GM19395 (cell line): ENCODE results near the gene KRTAP12-4.
"Not testable (repeated sequence)": the region's sequence is repeated elsewhere in the genome, so short reads cannot be mapped to it uniquely, and the experiment has no call there.

Source experiments
- ATAC-seq: cut with Tn5 transposase; IDR thresholded peaks from one replicate; pipeline ENCODE4 v1.9.1; 2021; ENCODE audit warnings: mild to moderate bottlenecking, moderate library complexity; ENCODE audit not compliant: unreplicated experiment

The KRTAP12-4 gene

DNA sequence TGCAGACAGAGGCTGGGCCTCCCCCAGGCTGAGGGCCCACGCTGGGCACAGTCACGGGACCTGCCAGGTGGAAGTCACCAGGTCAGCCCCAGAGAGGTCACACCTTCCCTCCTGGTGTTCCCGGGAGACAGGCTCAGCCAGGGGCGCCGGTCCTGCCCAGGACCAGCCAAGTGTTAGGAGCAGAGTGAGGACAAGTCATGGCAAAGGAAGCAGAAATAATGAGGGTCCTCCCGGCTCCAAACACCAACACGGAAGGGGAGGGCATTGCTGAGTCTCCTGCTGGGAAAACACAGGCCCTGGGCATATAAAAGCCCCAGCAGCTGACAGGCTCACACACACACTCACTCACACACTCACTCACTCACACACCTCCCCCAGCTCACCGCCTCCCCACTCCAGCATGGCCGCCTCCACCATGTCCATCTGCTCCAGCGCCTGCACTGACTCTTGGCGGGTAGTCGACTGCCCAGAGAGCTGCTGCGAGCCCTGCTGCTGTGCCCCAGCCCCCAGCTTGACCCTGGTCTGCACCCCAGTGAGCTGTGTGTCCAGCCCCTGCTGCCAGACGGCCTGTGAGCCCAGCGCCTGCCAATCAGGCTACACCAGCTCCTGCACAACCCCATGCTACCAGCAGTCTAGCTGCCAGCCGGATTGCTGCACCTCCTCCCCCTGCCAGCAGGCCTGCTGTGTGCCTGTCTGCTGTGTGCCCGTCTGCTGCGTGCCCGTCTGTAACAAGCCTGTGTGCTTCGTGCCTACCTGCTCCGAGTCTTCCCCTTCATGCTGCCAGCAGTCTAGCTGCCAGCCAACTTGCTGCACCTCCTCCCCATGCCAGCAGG, 17.2 kb downstream of the KRTAP12-4 start, which contains the start of gene KRTAP10-10:
Gene KRTAP10-10 (plus strand): TSS at position 339 of the 833 bp plus-strand sequence. CDS start 62 bp downstream, at position 401.
- ATAC-seq, result no peak

DNA sequence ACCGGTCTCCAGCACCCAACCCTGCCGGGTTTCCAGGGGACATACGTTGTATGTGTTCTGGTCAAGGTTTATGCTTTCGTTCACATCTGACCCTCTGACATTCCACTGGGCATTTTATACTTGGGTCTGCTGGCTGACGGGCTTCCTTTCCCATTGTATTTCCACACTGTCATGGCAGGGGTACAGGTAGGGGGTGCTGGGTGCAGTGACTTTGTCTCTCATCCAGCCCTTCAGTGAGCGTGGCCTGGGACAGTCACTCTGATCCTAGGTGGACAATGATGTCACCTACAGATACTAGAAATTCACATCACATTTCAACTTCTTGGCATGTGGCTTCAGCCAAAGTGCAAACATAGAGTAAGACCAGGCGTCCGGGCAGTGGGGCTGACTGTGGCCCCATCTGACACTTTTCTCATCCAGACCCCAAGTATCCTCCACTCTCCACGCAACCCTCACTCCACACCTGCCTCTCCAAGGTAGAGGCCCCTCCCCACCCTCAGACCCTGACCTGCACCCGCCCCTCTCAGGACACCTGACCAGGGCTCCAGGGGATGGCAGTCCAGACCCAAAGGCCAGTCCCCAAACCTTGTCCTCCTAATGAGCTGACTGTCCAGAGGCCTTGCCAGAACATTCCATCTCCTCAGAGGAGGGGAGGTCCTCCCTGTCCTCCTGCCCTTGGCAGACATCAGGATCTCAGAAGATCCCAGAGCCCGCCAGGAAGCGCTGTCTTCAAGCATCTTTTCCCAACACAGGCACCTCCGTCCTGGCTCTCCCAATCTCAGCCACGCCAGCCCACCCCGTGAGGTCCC, 18.0 kb downstream of the KRTAP12-4 start:
- ATAC-seq, result no peak

DNA sequence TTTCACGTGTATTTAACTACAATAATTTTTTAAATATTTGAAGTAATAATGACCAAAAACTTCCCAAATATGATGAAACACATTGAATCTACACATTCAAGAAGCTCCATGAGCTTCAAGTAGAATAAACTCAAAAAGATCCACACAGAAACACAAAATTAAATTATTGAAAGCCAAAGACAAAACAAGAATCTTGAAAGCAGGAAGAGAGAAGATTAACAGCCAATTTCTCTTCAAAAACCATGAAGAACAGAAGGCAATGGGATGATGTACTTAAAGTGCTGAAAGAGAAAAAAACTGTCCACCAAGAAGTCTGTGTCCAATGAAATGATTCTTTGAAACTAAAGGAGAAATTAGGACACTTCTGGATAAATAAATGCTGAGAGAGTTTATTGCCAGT, 22.4 kb downstream of the KRTAP12-4 start:
- ATAC-seq, result no peak

DNA sequence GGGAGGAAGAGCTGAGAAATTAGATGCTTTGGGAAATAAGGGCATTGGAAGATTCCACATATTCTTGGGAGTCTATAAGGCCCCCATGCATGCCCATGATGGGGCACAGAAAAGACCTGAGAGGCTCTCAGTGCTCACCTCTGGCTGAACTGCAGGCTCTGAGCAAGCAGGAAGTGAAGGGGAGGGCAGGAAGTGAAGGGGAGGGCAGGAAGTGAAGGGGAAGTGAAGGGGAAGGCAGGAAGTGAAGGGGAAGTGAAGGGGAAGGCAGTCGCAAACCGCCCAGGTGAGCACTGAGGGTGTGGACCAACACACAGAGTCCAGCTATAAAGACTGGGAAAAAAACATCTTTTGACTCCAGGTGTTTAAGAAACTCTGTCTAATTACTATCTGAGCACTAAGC, 24.0 kb downstream of the KRTAP12-4 start:
- no peak for ATAC-seq

DNA sequence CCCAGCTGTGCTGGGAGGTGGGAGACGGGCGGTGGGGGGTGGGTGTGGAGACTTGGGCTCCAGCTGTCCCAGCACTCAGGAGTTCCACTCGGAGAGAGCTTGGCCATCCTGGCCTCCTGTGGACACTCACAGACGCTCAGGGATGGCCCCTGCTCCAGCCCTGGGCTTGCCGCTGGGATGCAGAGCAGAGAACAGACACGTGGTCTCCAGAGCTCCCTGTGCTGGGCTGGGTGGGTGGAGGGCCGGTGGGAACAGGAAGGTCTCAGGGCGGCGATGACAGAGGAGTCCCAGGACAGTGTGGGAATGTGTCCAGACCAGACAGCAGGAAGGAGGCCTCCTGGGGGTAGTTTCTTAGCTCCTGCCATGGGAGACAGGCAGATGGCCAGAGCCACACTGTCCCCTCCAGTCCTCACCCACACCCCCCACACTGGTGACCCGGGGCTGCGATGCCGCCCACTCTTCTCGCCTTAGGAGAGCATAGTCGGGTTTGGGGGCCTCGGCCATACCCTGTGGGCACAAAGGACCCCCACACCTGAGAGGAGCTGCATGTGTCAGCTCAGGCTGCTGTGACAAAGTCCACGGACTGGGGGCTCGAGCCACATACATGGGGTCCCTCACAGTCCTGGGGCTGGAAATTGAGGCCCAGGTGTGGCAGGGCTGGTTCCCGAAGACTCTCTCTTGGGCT, 25.6 kb downstream of the KRTAP12-4 start:
- no peak for ATAC-seq

DNA sequence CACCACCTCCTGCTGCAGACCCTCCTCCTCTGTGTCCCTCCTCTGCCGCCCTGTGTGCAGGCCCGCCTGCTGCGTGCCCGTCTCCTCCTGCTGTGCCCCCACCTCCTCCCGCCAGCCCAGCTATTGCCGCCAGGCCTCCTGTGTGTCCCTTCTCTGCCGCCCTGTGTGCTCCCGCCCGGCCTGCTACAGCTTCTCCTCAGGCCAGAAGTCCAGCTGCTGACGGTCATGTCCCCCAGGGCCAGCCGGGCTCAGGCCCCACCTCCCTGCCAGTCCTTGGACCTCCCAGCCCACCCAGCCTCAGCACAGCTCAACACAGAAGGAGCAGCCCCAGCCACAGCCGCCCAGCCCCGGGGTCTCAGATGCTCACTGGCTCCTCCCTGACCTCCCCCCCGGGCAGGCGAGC, 26.6 kb downstream of the KRTAP12-4 start:
- not testable (repeated sequence) for ATAC-seq

DNA sequence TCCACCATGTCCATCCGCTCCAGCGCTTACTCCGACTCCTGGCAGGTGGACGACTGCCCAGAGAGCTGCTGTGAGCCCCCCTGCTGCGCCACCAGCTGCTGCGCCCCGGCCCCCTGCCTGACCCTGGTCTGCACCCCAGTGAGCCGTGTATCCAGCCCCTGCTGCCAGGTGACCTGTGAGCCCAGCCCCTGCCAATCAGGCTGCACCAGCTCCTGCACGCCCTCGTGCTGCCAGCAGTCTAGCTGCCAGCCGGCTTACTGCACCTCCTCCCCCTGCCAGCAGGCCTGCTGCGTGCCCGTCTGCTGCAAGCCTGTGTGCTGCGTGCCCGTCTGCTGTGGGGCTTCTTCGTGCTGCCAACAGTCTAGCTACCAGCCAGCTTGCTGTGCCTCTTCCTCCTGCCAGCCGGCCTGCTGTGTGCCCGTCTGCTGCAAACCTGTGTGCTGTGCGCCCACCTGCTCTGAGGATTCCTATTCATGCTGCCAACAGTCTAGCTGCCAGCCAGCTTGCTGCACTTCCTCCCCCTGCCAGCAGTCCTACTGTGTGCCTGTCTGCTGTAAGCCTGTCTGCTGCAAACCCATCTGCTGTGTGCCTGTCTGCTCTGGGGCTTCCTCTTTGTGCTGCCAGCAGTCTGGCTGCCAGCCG, 27.2 kb downstream of the KRTAP12-4 start:
- not testable (repeated sequence) for ATAC-seq

DNA sequence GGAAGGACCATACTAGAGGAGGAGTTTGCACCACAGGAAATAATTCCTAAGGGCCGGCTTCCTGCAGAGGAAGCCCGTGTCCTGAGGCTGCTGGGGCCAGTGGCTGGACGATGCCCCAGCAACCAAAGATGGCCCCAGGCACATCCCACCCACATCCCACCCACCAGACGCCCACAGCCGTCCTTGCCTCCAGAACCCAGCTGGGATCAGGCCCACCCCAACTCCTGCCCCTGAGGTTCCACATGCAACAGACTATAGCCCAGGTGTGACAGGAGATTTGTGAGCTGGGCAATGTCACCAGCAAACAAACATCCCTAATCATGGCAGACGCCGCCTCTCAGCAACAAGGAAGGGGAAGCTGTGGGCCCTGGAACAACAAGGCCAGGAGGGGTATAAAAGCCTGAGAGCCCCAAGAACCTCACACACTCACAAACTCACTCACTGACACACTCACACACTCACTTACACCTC, 27.8 kb downstream of the KRTAP12-4 start, which contains the start of gene KRTAP10-9:
Gene KRTAP10-9 (plus strand): TSS at position 421 of the 471 bp plus-strand sequence. CDS start 79 bp downstream, outside the sequence.
- no peak for ATAC-seq

DNA sequence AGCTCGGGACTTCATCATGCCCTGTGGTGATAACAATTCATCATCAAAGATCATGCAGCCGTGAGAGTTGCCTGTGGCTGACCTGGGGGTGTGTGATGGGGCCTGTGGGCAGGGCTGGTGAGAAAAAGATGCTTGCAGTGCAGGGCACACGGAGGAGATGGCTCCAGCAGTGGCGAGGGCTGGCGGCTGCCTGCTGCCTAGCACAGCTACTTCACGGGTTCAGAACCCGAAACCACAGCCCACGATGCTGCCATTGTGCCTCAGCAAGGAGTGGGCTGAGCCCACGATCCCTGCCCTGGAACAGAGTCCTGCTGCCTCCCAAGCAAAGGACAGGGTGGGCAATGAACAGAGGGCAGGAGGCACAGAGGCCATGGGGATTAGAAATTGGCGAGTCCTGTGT, 28.2 kb downstream of the KRTAP12-4 start:
- no peak for ATAC-seq

DNA sequence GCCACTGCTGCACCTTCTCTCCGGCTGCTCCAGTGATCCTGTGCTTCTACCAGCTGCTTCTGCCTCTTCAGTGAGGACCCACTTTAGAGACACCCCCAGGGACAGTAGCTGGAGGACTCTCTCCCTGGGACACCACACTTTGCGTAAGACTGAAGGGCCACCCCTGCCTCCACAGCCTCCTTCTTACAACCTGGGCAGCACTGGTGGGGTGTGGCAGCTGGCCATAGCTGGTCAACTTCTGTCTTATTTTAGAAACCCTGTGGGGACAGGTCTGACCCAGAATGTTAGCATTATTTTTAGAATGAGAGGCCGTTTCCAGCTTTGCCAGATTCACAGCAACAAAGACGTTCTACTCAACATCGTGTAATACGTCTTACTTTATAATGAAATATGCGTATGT, 28.7 kb downstream of the KRTAP12-4 start:
- ATAC-seq, result no peak

DNA sequence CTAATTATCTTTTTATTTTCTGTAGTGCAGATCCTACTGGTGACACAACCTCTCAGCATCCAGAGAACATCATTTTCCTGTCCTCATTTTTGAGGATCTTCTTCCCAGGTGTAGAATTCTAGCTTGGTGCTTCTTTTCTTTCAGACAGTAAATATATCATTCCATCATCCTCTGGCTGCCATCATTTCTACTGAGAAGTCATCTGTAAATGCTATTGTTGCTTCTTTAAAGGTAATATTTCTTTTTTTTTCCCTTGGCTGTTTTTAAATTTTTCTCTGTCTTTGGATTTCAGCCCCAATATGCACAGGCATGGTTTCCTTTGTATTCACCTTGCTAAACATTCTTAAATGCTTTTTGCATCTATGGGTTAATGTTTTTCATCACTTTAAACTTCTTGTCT, 30.9 kb downstream of the KRTAP12-4 start:
- ATAC-seq, result no peak

DNA sequence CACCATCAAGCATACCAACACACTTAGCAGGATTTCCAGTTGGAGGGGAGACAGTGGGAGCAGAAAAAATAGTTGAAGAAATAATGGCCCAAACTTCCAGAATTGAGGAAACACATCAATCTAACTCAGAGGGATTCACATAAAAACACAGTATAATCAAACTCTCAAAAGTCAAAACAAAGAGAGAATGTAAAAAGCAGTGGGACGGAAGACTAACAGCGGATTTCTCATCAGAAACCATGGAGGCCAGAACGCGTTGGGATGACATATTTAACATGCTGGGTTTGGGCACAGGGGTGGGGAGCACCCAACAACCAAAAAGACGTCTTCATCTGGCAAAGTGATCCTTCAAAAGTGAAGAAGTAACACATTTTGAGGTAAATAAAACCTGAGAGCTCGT, 34.6 kb downstream of the KRTAP12-4 start:
- no peak for ATAC-seq

DNA sequence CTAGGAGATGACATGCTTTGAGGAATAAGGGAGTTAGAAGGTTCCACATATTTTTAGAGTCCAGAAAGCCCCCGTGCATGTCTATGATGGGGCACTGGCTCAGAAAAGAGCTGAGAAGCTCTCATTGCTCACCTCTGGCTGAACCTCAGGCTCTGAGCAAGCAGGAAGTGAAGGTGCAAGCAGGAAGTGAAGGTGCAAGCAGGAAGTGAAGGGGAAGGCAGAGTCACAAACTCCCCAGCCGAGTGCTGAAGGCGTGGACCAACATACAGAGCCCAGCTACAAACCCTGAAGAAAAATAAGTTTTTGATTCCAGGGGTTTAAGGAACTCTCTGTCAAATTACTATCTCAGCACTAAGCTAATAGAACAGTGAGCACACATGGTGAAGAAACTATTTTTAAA, 35.5 kb downstream of the KRTAP12-4 start:
- ATAC-seq, result no peak

DNA sequence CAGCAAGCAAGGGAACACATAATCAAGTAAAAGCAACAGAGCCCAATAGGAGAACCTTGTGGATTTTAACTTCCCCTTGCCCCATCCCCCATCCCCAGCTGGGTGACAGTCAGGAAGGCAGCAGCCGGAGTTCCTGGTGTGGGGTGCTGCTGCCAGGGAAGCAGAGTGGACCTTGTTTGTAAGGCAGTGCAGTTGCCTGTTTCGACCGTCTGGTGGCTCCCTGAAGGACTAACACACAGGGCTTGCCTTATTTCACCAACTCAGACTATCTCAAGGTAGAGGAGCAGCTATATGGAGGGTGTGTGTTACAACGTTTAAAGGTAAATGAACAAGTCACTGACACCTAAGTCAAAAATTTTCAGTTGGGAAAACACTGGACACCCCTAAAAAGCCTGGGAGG, 36.0 kb downstream of the KRTAP12-4 start:
- no peak for ATAC-seq

DNA sequence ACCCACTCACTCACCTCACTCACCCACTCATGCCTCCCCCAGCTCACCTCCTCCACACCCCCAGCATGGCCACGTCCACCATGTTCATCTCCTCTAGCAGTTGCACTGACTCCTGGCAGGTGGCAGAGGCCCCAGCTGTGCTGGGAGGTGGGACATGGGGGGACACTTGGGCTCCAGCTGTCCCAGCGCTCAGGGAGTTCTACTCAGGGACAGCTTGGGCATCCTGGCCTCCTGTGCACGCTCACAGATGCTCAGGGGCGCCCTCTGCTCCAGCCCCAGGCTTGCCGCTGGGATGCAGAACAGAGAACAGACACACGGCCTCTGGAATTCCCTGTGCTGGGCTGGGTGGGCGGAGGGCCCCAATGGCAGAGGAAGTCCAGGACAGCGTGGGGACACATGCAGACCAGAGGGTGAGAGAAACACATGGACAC, 37.4 kb downstream of the KRTAP12-4 start:
- no peak for ATAC-seq

DNA sequence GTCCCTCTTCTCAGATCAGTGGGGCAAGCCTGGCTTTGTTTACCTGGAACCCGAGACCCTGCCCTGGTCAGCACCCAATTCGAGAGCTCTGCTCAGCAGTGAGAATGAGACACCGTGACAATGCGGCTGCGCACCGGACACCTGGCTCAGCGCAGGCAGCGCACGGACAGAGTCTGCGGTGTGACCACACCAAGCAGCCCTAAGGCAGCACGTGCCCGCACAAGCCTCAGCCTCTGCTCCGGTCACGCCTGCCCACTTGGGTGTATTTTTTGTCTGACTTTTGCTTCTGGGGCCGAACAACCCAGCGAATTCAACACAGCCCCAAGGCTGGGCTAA, 37.9 kb downstream of the KRTAP12-4 start:
- no peak for ATAC-seq

DNA sequence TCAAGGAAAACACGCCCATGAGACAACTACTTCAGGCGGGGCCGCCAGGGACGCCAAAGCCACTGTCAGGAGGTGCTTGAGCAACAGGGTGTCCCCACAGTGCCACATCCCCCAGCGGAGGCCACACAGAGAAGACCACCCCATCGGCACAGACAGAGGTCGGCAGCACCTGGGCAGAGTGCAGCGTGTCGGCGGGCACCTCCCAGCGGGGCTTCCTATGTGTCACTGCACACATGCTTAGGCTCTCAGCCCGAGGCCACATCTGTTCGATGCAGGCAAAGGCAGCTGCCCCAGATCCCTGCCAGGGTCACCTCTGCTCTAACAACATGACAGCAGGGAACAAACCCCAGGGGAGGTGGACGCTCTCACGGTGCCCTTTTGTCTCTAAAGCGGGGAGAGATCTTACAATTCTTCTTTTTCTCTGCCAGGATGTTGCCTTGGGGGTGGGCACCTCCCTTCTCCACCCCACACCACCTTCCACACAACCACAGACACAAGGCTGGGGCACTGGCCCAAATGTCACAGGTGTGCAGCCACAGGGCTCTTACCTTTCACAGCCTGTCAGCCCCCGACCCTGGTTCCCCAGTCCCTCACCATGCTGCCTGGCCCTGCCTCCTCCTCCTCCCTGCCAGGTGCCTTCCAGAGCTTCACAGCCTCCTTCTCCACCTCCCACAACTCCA, 38.4 kb downstream of the KRTAP12-4 start:
- no peak for ATAC-seq

DNA sequence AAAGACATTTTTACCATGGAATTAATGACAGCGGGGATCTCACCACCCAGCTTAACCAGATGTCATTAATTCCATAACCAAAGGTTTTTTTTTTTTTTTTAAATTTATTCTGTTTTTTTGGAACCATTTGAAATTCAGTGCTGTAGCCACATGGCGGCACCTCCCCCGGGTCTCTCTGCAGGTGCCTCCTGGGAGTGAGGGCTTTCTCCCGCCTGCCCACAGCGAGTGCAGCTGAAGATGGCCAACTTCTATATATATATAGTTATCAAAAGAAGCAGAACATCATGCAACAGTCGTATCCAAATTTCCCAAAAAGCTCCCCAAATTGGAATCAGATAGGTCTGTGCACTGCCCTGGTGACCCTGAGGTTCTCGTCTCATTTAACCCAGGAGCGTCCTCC, 39.0 kb downstream of the KRTAP12-4 start:
- no peak for ATAC-seq

DNA sequence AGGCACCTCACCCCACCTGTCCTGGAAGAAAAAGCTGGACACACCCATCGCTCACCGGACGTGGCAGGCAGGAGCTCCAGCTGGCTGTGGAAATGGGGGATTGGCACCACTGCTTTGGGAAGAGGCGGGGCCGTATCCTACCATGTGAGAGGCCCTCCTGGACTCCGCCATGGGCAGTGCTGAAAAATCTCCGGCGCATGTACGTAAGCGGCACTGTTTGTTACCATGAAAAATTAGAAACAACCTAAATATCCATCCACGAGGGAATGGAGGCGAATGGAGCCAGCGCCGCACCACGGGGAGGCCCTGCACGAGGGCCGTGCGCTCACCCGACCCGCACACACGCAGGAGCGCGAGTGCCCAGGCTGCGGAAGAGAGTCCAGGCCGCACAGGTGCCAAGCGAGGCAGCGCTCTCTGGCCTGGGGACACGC, 39.5 kb downstream of the KRTAP12-4 start:
- ATAC-seq, result no peak

DNA sequence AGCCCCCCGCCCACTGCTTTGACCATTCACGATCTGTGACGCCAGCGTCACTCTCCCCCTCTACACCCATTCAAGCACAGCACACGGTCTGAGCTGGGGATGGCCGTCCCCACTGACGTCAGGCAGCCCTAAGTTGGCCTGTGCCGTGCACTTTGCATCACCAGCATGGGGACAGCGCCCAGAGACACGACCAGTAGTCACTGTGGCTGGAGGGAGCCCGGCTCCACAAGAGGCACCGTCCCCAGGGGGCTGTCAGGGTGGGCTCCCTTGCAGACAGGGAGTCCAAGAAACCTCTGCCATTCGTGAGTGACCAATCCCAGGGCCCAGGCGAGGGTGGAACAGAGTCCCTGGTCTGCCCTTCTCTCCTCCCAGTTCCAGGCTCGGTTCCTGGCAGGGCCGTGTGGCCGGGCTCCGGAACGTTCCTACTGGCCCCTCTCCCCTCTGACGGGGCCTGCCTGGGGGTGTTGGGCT, 40.3 kb downstream of the KRTAP12-4 start:
- no peak for ATAC-seq
